GM12892 (cell line): ENCODE results near the gene HBE1.

Source experiments
- DNase-seq: peaks from one replicate; pipeline ENCODE4 v3.0.0; 2011; ENCODE audit not compliant: insufficient read length
- FAIRE-seq: peaks from 2 replicates; lab custom pipeline; 2011; peaks lifted over from hg19 to GRCh38; lab: Jason Lieb, UNC
- POLR2A ChIP-seq: IDR thresholded peaks from 2 replicates; pipeline ENCODE4 v1.6.1; 2011; ENCODE audit warnings: low read depth, low read length, control low read depth
- POLR2AphosphoS5 ChIP-seq: IDR thresholded peaks from 2 replicates; pipeline ENCODE4 v1.6.1; 2011; ENCODE audit warnings: low read depth, low read length, control low read depth
- TAF1 ChIP-seq: IDR thresholded peaks from 2 replicates; pipeline ENCODE4 v1.6.1; 2011; ENCODE audit warnings: low read depth, mild to moderate bottlenecking, control low read depth, low read length, borderline replicate concordance

HBE1 gene

DNA sequence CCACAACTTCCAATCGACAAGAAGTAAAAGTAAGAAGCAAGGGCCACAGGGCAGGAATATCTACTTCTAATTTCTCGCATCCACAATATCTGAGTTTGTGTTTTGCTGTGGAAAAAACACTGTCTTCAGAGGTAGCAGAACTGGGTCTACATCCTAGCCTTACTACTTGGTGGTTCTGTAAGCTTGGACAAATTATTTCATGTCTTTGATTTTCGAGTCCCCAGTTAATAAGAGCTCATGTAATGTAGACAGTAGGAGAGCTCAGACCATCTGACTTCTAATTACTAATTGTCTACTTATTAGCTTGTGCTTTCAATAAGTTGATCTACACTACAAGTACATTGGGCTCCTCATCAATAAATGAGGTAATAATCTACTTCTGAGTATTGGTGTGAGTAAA lies 13.3 kb upstream of the HBE1 start:
- TF ChIP-seq POLR2AphosphoS5: no peak
- TF ChIP-seq POLR2A: no peak
- no peak for TF ChIP-seq TAF1
- no peak for FAIRE-seq
- DNase-seq: no peak

DNA sequence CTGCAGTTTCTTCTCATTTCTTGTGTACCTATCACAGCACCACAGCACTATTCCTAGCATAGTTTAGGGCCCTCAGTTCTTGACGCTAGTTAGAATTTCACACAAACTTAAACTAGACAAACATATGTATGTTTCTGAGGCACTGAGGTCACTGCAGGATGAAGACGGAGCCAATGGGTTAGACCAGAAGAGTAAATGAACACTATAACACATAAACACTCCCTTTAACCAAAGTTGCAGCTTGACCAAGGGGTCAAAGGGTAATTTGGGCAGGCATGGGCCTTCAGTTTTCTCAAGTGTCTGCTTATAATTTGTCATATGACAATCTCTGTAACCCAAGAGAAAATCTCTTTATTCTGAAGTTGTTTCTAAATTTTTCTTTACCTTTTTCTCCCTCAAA lies 12.9 kb upstream of the HBE1 start:
- FAIRE-seq: no peak
- no peak for DNase-seq
- TF ChIP-seq TAF1 (no peak), POLR2AphosphoS5 (no peak), POLR2A (no peak)

DNA sequence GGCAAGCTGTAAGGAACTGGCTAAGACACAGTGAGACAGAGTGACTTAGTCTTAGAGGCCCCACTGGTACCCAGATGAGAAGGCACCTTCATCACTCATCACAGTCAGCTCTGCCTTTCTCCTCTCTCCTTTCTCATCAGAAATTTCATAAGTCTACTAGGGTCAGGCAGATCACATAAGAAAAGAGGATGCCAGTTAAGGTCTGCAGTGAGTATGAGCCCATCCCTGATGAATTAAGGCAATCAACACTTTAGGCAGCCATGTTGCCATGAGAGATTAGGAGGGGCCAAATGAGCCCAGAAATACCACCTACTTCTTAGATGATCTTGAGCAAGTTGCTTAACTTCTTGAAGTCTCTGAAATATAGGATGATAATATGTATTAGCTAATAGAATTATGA lies 11.9 kb upstream of the HBE1 start:
- TF ChIP-seq POLR2A: no peak
- no peak for TF ChIP-seq TAF1
- no peak for TF ChIP-seq POLR2AphosphoS5
- FAIRE-seq: no peak
- no peak for DNase-seq

DNA sequence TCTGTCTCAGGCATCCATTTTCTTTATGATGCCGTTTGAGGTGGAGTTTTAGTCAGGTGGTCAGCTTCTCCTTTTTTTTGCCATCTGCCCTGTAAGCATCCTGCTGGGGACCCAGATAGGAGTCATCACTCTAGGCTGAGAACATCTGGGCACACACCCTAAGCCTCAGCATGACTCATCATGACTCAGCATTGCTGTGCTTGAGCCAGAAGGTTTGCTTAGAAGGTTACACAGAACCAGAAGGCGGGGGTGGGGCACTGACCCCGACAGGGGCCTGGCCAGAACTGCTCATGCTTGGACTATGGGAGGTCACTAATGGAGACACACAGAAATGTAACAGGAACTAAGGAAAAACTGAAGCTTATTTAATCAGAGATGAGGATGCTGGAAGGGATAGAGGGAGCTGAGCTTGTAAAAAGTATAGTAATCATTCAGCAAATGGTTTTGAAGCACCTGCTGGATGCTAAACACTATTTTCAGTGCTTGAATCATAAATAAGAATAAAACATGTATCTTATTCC lies 10.9 kb upstream of the HBE1 start:
- DNase-seq: peak; percentile 5
- TF ChIP-seq POLR2AphosphoS5 (no peak), POLR2A (no peak)
- FAIRE-seq: peak; percentile 14

DNA sequence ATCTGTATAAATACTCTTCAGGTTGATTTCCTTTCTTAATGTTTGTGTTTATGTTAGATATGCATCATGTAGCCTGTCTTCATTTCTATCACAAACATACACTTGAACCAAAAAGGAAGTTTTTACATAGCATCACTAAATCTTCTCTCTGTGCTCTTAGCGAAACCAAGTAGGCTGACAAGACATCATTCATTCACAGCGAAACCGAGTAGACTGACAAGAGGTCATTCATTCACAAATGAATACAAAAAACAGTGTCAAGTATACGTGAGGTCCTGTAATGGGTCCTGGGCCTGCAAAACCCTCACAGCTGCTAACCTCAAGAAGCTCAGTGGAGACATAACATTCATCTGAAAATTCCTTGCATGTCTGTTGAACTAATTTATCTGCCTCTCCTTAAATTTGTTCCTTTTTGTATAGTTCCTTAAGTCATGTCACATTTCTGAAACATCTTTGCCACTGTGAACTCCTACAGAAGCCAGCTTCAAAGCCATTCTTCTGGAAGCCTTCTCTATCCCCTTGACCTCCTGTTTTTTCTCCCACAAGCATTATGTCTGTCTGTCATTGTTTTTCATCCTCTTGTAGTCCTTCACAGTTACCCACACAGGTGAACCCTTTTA lies 9.8 kb upstream of the HBE1 start:
- FAIRE-seq (peak; percentile 81), DNase-seq (no peak)
- TF ChIP-seq POLR2A (no peak), TAF1 (no peak), POLR2AphosphoS5 (no peak)

DNA sequence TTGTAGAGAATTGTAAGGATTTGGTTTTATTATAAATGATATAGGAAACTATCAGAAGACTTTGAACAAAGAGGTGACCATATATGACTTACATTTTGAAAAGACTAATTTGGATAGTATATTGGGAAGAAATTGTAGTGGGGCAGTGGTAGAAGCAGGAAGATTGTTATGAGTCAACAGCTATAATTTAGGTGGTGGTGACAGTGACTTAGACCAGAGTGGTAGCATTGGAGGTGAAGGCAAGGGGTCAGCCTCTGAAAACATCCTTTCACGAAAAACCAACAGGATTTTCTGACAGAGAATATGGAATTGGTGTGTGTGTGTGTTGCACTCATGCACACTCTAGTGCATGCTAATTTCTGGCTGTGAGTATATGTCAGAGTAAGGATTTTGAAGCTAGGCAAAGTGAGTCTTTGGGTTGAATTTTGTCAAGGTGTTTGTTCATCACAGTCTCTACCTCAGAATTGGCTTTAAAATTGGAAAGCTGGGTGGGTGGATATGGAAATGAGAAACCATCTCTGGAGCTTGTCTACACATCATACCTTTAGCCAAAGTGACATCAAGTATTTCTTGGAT lies 8.2 kb upstream of the HBE1 start:
- no peak for TF ChIP-seq POLR2A
- TF ChIP-seq TAF1: no peak
- FAIRE-seq (peak; percentile 71), DNase-seq (no peak)

DNA sequence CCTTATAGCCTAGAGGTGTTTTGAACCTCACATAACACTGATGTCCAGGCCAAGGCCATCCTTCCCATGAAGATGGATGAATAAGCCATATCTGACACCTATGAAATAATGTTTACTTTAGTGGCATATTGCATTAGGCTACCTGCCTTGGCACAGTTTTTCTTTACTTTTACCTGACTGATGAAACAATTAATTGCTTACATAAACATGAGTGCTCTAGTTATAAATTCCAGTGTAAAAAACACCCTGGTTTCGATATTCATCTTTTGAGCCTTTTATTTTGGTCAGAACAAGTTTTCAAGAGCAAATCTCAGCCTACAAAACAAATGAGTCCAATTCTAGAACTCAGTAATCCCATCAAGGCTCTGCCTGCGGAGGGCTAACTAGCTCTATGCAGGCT lies 7.0 kb upstream of the HBE1 start:
- TF ChIP-seq TAF1 (no peak), POLR2AphosphoS5 (no peak), POLR2A (no peak)
- no peak for FAIRE-seq

DNA sequence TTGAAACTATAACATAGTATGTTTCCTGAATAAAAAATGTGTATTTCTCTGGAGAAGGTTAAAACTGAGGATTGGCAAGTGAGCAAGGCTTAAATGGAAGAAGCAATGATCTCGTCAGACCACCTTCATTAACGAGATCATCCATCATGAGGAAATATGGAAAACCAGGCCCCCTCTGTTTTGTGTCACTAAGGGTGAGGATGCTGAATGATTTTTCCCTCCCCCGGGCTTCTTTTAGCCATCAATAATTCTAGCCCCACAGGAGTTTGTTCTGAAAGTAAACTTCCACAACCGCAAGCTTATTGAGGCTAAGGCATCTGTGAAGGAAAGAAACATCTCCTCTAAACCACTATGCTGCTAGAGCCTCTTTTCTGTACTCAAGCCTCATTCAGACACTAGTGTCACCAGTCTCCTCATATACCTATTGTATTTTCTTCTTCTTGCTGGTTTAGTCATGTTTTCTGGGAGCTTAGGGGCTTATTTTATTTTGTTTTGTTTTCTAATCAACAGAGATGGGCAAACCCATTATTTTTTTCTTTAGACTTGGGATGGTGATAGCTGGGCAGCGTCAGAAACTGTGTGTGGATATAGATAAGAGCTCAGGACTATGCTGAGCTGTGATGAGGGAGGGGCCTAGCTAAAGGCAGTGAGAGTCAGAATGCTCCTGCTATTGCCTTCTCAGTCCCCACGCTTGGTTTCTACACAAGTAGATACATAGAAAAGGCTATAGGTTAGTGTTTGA lies 5.8 kb upstream of the HBE1 start:
- DNase-seq: no peak
- no peak for FAIRE-seq
- TF ChIP-seq POLR2AphosphoS5 (no peak), POLR2A (no peak), TAF1 (no peak)

More for the DNA sequence above, 7.0 kb upstream of the HBE1 start:
- no peak for DNase-seq

DNA sequence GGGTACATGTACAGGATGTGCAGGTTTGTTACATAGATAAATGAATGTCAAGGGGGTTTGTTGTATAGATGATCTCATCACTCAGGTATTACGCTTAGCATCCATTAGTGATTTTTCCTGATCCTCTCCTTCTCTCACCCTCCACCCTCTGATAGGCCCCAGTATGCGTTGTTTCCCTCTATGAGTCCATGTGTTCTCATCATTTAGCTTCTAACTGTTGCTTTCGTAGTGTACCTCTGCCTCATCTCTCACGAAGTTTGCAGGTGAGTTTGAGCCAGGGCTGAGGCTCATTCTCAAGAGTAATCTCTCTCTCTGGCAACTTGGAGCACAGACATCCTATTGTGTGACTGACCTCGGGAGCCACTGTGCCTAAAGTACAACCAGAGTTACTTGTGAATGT lies 4.7 kb upstream of the HBE1 start:
- peak; percentile 30 for FAIRE-seq
- TF ChIP-seq POLR2AphosphoS5 (no peak), TAF1 (no peak), POLR2A (no peak)
- no peak for DNase-seq

DNA sequence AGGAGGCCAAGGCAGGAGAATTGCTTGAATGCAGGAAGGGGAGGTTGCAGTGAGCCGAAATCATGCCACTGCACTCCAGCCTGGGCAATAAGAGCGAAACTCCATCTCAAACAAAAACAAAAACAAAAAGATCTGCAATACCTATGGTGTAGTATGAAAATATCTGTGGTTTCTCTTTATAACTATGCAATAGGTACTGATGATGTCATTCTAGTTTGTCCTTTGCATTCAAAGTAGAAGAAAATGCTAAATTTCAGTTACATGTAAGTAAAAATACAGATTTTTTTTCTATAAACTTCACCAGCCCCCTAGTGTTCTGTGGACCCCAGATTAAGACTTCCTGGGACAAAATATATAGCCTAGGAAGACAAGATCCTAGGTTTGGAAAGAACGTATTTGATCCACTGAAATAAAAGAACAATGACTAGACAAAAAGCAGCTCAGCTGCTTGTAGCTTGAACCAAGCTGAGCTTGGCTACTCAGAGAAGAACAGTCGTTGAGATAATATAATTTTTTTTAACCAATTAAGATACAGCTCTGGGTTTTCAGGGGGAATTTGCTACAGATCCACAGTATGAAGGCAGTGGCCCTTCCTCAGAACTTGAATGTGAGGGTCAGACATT lies 2.8 kb upstream of the HBE1 start:
- TF ChIP-seq POLR2AphosphoS5 (no peak), TAF1 (no peak), POLR2A (no peak)
- DNase-seq (no peak), FAIRE-seq (no peak)

DNA sequence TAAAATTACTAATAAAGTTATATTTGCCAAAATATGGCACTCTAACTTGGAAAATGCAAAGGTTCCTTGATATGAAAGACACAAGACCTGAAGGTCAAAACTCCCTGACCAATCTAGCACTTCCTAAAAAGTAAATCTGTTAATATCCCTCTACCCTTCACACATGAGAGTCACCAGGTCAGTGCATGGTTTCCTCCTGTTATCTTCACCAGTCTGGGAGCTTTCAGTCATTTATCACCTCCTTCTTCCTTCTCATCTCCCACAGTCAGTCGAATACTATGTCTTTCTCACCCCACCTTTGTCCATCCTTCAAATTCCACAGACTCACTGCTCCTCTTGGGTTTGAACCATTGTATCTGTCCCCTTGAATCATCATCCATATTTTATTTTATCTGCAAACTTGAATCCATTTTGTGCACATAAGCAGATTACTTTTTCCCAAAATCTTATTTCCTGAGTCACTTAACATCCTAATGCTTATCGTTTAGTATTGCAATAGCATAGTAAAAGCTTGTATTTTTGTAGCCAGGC lies 2.6 kb downstream of the HBE1 start:
- FAIRE-seq: no peak
- DNase-seq: no peak
- TF ChIP-seq TAF1 (no peak), POLR2AphosphoS5 (no peak), POLR2A (no peak)

DNA sequence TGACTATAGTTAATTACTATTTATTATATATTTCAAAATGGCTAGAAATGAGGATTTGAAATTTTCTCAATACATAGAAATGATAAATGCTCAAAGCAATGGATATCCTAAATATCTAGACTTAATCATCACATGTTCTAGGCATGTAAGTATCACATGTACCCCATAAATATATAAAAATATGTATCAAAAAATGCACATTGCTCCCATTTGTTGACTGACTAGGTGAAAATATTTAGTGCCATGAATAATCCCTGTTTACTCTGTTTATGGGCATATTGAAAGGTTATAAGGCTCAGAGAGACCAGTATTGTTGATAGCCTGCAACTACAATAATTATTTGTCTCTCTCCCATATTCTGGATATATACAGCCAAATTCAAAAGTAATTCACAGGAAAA lies 3.1 kb downstream of the HBE1 start:
- no peak for DNase-seq
- no peak for TF ChIP-seq POLR2A
- no peak for TF ChIP-seq TAF1
- no peak for TF ChIP-seq POLR2AphosphoS5
- no peak for FAIRE-seq

DNA sequence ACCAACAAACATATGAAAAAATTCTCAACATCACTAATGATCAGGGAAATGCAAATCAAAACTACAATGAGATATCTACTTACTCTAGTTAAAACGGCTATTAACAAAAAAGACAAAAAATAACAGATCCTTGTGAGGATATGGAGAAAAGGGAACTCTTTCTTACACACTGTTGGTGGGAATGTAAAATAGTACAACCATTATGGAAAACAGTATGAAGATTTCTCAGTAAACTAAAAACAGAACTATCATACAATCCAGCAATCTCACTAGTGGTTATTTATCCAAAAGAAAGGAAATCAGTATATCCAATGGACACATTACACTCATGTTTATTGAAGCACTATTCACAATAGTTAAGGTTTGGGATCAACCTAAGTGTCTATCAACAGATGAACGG lies 3.9 kb downstream of the HBE1 start:
- no peak for TF ChIP-seq POLR2A
- TF ChIP-seq TAF1: no peak
- TF ChIP-seq POLR2AphosphoS5: no peak
- DNase-seq: no peak
- FAIRE-seq: no peak
